Esophagus squamous epithelium (tissue), 4 donors: Measurements from ENCODE around the gene TRMT10B.

Source experiments
- POLR2A ChIP-seq, 4 donors: fragments of 450-650 bp; IDR thresholded peaks; one replicate each; pipeline ENCODE4 v1.6.1; 2017; ENCODE audit warnings: antibody characterized with exemption in 4 of 4, mild to moderate bottlenecking in 4 of 4, moderate library complexity in 3 of 4
- TF ChIP-seq, protein P1 (sequence below), 6 experiments: fragments of 450-650 bp in 4 of 6; fragments of 200-600 bp in 2 of 6; sonication (generic) in 2 of 6; IDR thresholded peaks; one replicate each; pipeline ENCODE4 v1.5.1; 2016 to 2019; ENCODE audit warnings: antibody characterized with exemption in 6 of 6, mild to moderate bottlenecking in 4 of 6, moderate library complexity in 4 of 6

GRCh38 chr9:37788332-37788731, 34.7 kb downstream of the TRMT10B start:
- TF ChIP-seq, protein P1, sequence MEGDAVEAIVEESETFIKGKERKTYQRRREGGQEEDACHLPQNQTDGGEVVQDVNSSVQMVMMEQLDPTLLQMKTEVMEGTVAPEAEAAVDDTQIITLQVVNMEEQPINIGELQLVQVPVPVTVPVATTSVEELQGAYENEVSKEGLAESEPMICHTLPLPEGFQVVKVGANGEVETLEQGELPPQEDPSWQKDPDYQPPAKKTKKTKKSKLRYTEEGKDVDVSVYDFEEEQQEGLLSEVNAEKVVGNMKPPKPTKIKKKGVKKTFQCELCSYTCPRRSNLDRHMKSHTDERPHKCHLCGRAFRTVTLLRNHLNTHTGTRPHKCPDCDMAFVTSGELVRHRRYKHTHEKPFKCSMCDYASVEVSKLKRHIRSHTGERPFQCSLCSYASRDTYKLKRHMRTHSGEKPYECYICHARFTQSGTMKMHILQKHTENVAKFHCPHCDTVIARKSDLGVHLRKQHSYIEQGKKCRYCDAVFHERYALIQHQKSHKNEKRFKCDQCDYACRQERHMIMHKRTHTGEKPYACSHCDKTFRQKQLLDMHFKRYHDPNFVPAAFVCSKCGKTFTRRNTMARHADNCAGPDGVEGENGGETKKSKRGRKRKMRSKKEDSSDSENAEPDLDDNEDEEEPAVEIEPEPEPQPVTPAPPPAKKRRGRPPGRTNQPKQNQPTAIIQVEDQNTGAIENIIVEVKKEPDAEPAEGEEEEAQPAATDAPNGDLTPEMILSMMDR (IDR thresholded peaks at IDR 0.05): no peak
- TF ChIP-seq POLR2A (IDR thresholded peaks at IDR 0.05): no peak
